ENCODE results near the gene OSBPL8. TPM values are rescaled to one million over a fixed set of nuclear protein-coding genes. Genes with fewer than 3 reads are reported as not detected.

OSBPL8 gene
- total and polyA plus RNA-seq, 9 of the 15 experiments (the other 6 are each of a cell fraction or from before 2014, with no cell fraction given), result 17.4 to 82.7 (median 42.8) TPM

GRCh38 chr12:76551482-76551888 is 8.1 kb downstream of the OSBPL8 start (continued):
- TF ChIP-seq ZNF696 (CRISPR knock-in tag; conservative IDR thresholded peaks at IDR 0.05), result no peak
- no peak for TF ChIP-seq ETV1 (tag; conservative IDR thresholded peaks at IDR 0.05; ENCODE audit: low read depth)
- TF ChIP-seq, protein P1, sequence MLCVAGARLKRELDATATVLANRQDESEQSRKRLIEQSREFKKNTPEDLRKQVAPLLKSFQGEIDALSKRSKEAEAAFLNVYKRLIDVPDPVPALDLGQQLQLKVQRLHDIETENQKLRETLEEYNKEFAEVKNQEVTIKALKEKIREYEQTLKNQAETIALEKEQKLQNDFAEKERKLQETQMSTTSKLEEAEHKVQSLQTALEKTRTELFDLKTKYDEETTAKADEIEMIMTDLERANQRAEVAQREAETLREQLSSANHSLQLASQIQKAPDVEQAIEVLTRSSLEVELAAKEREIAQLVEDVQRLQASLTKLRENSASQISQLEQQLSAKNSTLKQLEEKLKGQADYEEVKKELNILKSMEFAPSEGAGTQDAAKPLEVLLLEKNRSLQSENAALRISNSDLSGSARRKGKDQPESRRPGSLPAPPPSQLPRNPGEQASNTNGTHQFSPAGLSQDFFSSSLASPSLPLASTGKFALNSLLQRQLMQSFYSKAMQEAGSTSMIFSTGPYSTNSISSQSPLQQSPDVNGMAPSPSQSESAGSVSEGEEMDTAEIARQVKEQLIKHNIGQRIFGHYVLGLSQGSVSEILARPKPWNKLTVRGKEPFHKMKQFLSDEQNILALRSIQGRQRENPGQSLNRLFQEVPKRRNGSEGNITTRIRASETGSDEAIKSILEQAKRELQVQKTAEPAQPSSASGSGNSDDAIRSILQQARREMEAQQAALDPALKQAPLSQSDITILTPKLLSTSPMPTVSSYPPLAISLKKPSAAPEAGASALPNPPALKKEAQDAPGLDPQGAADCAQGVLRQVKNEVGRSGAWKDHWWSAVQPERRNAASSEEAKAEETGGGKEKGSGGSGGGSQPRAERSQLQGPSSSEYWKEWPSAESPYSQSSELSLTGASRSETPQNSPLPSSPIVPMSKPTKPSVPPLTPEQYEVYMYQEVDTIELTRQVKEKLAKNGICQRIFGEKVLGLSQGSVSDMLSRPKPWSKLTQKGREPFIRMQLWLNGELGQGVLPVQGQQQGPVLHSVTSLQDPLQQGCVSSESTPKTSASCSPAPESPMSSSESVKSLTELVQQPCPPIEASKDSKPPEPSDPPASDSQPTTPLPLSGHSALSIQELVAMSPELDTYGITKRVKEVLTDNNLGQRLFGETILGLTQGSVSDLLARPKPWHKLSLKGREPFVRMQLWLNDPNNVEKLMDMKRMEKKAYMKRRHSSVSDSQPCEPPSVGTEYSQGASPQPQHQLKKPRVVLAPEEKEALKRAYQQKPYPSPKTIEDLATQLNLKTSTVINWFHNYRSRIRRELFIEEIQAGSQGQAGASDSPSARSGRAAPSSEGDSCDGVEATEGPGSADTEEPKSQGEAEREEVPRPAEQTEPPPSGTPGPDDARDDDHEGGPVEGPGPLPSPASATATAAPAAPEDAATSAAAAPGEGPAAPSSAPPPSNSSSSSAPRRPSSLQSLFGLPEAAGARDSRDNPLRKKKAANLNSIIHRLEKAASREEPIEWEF (CRISPR knock-in tag; IDR thresholded peaks at IDR 0.05), result no peak
- TF ChIP-seq, protein P2, sequence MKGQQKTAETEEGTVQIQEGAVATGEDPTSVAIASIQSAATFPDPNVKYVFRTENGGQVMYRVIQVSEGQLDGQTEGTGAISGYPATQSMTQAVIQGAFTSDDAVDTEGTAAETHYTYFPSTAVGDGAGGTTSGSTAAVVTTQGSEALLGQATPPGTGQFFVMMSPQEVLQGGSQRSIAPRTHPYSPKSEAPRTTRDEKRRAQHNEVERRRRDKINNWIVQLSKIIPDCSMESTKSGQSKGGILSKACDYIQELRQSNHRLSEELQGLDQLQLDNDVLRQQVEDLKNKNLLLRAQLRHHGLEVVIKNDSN (CRISPR knock-in tag; IDR thresholded peaks at IDR 0.05), result no peak
- no peak for TF ChIP-seq EP400 (IDR thresholded peaks at IDR 0.05)
- peak; percentile 56; the same call in 1 of the 2 replicates for TF ChIP-seq HDAC2 (IDR thresholded peaks at IDR 0.05)
- TF ChIP-seq ARID2 (IDR thresholded peaks at IDR 0.05), result no peak
- TF ChIP-seq TARDBP (IDR thresholded peaks at IDR 0.05), result no peak
- TF ChIP-seq SUPT5H (IDR thresholded peaks at IDR 0.05), result no peak
- TF ChIP-seq CTBP1 (IDR thresholded peaks at IDR 0.05; ENCODE audit: borderline replicate concordance), result peak; percentile 67; the same call in 1 of the 2 replicates
- TF ChIP-seq SP2 (IDR thresholded peaks at IDR 0.05; ENCODE audit: extremely low read depth, low read depth, low read length, poor library complexity, severe bottlenecking), result no peak
- 0 out of 4 replicates have a peak, but pooled peaks of 1 of the 2 experiments have one; percentile 50 for TF ChIP-seq TEAD1 (CRISPR knock-in tag; IDR thresholded peaks at IDR 0.05)
- TF ChIP-seq, protein P3, sequence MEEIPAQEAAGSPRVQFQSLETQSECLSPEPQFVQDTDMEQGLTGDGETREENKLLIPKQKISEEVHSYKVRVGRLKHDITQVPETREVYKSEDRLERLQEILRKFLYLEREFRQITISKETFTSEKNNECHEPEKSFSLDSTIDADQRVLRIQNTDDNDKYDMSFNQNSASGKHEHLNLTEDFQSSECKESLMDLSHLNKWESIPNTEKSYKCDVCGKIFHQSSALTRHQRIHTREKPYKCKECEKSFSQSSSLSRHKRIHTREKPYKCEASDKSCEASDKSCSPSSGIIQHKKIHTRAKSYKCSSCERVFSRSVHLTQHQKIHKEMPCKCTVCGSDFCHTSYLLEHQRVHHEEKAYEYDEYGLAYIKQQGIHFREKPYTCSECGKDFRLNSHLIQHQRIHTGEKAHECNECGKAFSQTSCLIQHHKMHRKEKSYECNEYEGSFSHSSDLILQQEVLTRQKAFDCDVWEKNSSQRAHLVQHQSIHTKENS (CRISPR knock-in tag; IDR thresholded peaks at IDR 0.05), result no peak
- no peak for TF ChIP-seq POLR2A (conservative IDR thresholded peaks at IDR 0.05)
- no peak for TF ChIP-seq CBX2 (IDR thresholded peaks at IDR 0.05; ENCODE audit: insufficient read depth, low read length, poor library complexity, severe bottlenecking)
- no peak for TF ChIP-seq ELF1 (tag; IDR thresholded peaks at IDR 0.05)
- no peak for TF ChIP-seq PTTG1 (tag; IDR thresholded peaks at IDR 0.05; ENCODE audit: low read depth)
- TF ChIP-seq NEUROD1 (IDR thresholded peaks at IDR 0.05; ENCODE audit: borderline replicate concordance, low read depth, low read length, partially characterized antibody), result no peak
- TF ChIP-seq SOX6 (IDR thresholded peaks at IDR 0.05), result peak; percentile 81
- no peak for TF ChIP-seq ERF (CRISPR knock-in tag; IDR thresholded peaks at IDR 0.05)
- TF ChIP-seq TCF3 (CRISPR knock-in tag; IDR thresholded peaks at IDR 0.05), result peak; percentile 81
- no peak for TF ChIP-seq PCBP2 (IDR thresholded peaks at IDR 0.05; ENCODE audit: low read depth, low read length, poor library complexity, severe bottlenecking)
- TF ChIP-seq ATF1 (CRISPR knock-in tag; IDR thresholded peaks at IDR 0.05), result no peak
- no peak for TF ChIP-seq ATF1 (tag; IDR thresholded peaks at IDR 0.05)
